Measurements from ENCODE around the gene ATE1. TPM values are rescaled to one million over a fixed set of nuclear protein-coding genes. Genes with fewer than 3 reads are reported as not detected.

The ATE1 gene
- total RNA-seq, 3 donors from 2014 or later (not counting 1 experiment from before 2014, with no cell fraction given), result 30.4 to 40.6 (median 30.5) TPM

DNA sequence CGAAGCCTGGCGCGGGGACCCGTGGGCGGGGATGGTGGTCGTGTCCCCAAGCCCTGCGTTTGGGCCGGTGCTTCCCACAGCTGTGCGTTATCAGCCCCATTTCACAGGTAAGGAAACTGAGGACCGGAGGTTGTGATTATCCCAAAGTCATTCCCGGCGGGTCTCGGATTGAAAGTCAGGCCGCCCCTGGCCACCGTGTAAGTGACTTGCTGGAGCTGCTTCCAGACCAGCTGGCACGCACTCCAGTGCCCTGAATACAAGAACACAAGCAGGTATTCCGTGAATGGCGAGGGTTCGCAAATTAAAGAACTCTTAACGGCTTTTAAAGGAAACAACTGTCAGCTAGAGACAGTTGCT is 675 bp upstream of the ATE1 start:
- DNase-seq (no peak), ATAC-seq (peak in 1 of 3 donors; percentile 6)
- Histone ChIP-seq H3K27me3 (ENCODE audit: control insufficient read depth, insufficient read depth, low read length) (no peaks in the 10 kb centered on the region), H3K4me1 (ENCODE audit: control insufficient read depth, insufficient read depth, low read length) (peaks cover 6% of the 10 kb centered on the region), H3K4me3 (ENCODE audit: low read length) (peak overlapping the region; percentile 79), H3K36me3 (ENCODE audit: control insufficient read depth, insufficient read depth, low read length) (no peaks in the 10 kb centered on the region), H3K27ac (ENCODE audit: low read length) (peak overlapping the region; percentile 98), H3K9me3 (ENCODE audit: control insufficient read depth, insufficient read depth, low read length) (no peaks in the 10 kb centered on the region)
- Mint-ChIP-seq H3K9me3 (no peaks in the 10 kb centered on the region), H3K4me1 (peaks cover 26 to 31% of the 10 kb centered on the region in 2 donors), H3K36me3 (no peaks in the 10 kb centered on the region), H3K27me3 (ENCODE audit: low read depth in 2 of 2) (no peaks in the 10 kb centered on the region), H3K27ac (peak overlapping the region; percentile 87 to 92), H3K4me3 (peak overlapping the region; percentile 95)
- intact Hi-C loops (cut with micrococcal nuclease), result loop anchor here (5.0 kb wide), 1 partner anchor 1076 kb away; the partner anchor contains the start of gene WDR11
- WGBS (ENCODE audit: insufficient coverage), result 3% methylated on average over 20 of the region's 20 CpGs
- TF ChIP-seq, protein P1, sequence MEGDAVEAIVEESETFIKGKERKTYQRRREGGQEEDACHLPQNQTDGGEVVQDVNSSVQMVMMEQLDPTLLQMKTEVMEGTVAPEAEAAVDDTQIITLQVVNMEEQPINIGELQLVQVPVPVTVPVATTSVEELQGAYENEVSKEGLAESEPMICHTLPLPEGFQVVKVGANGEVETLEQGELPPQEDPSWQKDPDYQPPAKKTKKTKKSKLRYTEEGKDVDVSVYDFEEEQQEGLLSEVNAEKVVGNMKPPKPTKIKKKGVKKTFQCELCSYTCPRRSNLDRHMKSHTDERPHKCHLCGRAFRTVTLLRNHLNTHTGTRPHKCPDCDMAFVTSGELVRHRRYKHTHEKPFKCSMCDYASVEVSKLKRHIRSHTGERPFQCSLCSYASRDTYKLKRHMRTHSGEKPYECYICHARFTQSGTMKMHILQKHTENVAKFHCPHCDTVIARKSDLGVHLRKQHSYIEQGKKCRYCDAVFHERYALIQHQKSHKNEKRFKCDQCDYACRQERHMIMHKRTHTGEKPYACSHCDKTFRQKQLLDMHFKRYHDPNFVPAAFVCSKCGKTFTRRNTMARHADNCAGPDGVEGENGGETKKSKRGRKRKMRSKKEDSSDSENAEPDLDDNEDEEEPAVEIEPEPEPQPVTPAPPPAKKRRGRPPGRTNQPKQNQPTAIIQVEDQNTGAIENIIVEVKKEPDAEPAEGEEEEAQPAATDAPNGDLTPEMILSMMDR (IDR thresholded peaks at IDR 0.05), result no peak

DNA sequence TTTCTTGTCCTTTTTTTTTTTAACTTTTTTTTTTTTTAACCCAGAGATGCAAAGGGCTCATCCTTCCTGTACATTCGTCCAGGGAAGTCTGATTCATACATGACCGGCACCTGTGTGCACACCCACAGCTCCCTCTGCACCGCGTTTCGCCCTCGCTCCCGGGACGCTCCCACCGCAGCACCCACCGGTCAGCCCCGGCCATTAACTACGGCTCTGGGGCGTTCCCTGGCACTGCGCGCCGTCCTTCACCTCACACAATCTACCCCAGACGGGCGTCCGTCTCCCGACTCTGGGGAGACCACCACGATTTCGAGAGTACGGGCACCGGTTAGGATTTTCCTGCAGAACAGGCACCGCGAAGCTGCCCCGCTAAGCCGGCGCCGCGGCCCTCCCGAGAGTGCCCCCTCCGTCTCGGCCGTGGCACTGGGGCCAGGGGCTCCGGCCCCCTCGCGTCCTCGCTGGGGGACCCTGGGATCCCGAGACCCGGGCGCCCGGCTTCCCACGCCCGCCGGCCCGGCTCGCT is 452 bp downstream of the ATE1 start:
- TF ChIP-seq, protein P1 (IDR thresholded peaks at IDR 0.05), result no peak
- peaks cover 2% of the 10 kb centered on the region for H3K36me3 ChIP-seq (ENCODE audit: control insufficient read depth, insufficient read depth, low read length)
- H3K27ac ChIP-seq (ENCODE audit: low read length), result peak overlapping the region; percentile 98
- intact Hi-C loops (cut with micrococcal nuclease), result loop anchor here (5.0 kb wide), 1 partner anchor 1075 kb away; the partner anchor contains the start of gene WDR11
- H3K4me1 Mint-ChIP-seq, result peaks cover 34 to 39% of the 10 kb centered on the region in 2 donors
- peak overlapping the region; percentile 95 for H3K4me3 Mint-ChIP-seq
- H3K36me3 Mint-ChIP-seq, result no peaks in the 10 kb centered on the region
- DNase-seq, result peak in 1 of 2 donors; percentile 56
- H3K27ac Mint-ChIP-seq, result peak overlapping the region; percentile 87 to 92
- H3K27me3 ChIP-seq (ENCODE audit: control insufficient read depth, insufficient read depth, low read length), result no peaks in the 10 kb centered on the region
- no peaks in the 10 kb centered on the region for H3K27me3 Mint-ChIP-seq (ENCODE audit: low read depth in 2 of 2)
- ATAC-seq, result peak; percentile 26 to 29 (median 28)
- H3K9me3 ChIP-seq (ENCODE audit: control insufficient read depth, insufficient read depth, low read length), result no peaks in the 10 kb centered on the region
- H3K4me3 ChIP-seq (ENCODE audit: low read length), result peak overlapping the region; percentile 79
- H3K4me1 ChIP-seq (ENCODE audit: control insufficient read depth, insufficient read depth, low read length), result peaks cover 6% of the 10 kb centered on the region
- WGBS (ENCODE audit: insufficient coverage), result under 1% methylated on average over 48 of the region's 48 CpGs
- H3K9me3 Mint-ChIP-seq, result no peaks in the 10 kb centered on the region

DNA sequence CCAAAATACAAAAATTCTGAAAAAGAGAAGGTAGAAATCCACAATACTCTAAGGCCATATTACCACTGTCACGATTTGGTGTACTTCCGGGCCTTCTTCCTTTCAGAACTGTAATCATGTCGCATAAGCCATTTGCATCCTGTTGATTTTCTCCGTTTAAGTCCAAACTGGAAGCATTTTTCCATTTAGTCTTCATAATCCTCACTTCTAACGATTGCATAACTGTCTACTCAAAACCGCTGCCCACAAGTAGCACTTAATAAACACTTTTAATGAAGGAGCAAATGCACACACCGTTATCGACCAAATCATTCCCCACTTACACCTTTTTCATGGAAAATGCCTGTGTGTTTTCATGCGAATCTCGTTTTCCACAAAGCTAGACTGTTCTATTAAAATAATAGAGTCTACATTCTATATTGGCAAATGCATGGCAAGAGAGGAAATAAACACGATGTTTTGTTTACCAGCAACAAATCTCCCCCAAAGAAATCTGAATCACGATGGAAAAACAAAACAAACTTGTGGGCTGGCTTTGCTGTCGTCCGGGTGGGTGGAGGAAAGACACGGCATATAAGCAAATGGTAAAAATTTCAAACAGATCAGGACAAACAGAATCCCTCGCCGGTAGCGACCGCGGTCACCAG is 1.0 kb downstream of the ATE1 start:
- Histone ChIP-seq H3K9me3 (ENCODE audit: control insufficient read depth, insufficient read depth, low read length) (no peaks in the 10 kb centered on the region), H3K36me3 (ENCODE audit: control insufficient read depth, insufficient read depth, low read length) (peaks cover 3% of the 10 kb centered on the region), H3K27ac (ENCODE audit: low read length) (peak overlapping the region; percentile 98), H3K27me3 (ENCODE audit: control insufficient read depth, insufficient read depth, low read length) (no peaks in the 10 kb centered on the region), H3K4me1 (ENCODE audit: control insufficient read depth, insufficient read depth, low read length) (peaks cover 6% of the 10 kb centered on the region), H3K4me3 (ENCODE audit: low read length) (peak overlapping the region; percentile 79)
- intact Hi-C loops (cut with micrococcal nuclease), result loop anchor here (5.0 kb wide), 1 partner anchor 1074 kb away; the partner anchor contains the start of gene WDR11
- Mint-ChIP-seq H3K4me1 (peaks cover 35 to 40% of the 10 kb centered on the region in 2 donors), H3K27me3 (ENCODE audit: low read depth in 2 of 2) (no peaks in the 10 kb centered on the region), H3K36me3 (no peaks in the 10 kb centered on the region), H3K9me3 (no peaks in the 10 kb centered on the region), H3K27ac (peak overlapping the region; percentile 87 to 92), H3K4me3 (peak overlapping the region; percentile 95)
- ATAC-seq (no peak), DNase-seq (peak in 1 of 2 donors; percentile 29)
- TF ChIP-seq, protein P1 (IDR thresholded peaks at IDR 0.05), result no peak
- WGBS (ENCODE audit: insufficient coverage), result 2% methylated on average over 17 of the region's 20 CpGs
